Loucy (cell line): ENCODE results near the gene BCL11B.

Source experiments
- H2AFZ ChIP-seq: fragments of 200-600 bp; sonication (generic); 2 replicates; pipeline ENCODE4 v1.6.0; 2016; ENCODE audit warnings: antibody characterized with exemption, mild to moderate bottlenecking, low read length, moderate library complexity
- H3F3A ChIP-seq: fragments of 200-600 bp; 2 replicates; pipeline ENCODE4 v1.6.0; 2016; ENCODE audit warnings: antibody characterized with exemption, low read depth, mild to moderate bottlenecking
- H3K27me3 ChIP-seq: fragments of 200-600 bp; sonication (generic); 2 replicates; pipeline ENCODE4 v1.6.1; 2014; ENCODE audit warnings: low read length, mild to moderate bottlenecking; ENCODE audit not compliant: insufficient read depth, poor library complexity, severe bottlenecking
- H3K36me3 ChIP-seq: fragments of 200-600 bp; sonication (generic); 2 replicates; pipeline ENCODE4 v1.6.1; 2016; ENCODE audit warnings: low read length; ENCODE audit not compliant: insufficient read depth
- H3K4me1 ChIP-seq: fragments of 200-600 bp; sonication (generic); 2 replicates; pipeline ENCODE4 v1.5.1; 2014; ENCODE audit warnings: low read length, mild to moderate bottlenecking; ENCODE audit not compliant: insufficient read depth, poor library complexity, severe bottlenecking
- H3K4me2 ChIP-seq: fragments of 200-600 bp; sonication (generic); 2 replicates; pipeline ENCODE4 v1.6.0; 2014; ENCODE audit warnings: antibody characterized with exemption, low read length, low read depth, mild to moderate bottlenecking; ENCODE audit not compliant: poor library complexity, severe bottlenecking
- H3K4me3 ChIP-seq: fragments of 200-600 bp; sonication (generic); 2 replicates; pipeline ENCODE4 v1.5.1; 2014; ENCODE audit warnings: low read length, mild to moderate bottlenecking, mixed read lengths; ENCODE audit not compliant: poor library complexity, severe bottlenecking
- H3K79me2 ChIP-seq: fragments of 200-600 bp; sonication (generic); 2 replicates; pipeline ENCODE4 v1.6.1; 2014; ENCODE audit warnings: low read length; ENCODE audit not compliant: insufficient read depth
- H3K9ac ChIP-seq: fragments of 200-600 bp; sonication (generic); 2 replicates; pipeline ENCODE4 v1.6.0; 2014; ENCODE audit warnings: mild to moderate bottlenecking, low read depth, low read length, moderate library complexity; ENCODE audit not compliant: poor library complexity, severe bottlenecking
- H3K9me2 ChIP-seq: fragments of 200-600 bp; sonication (generic); replicated peaks from 2 replicates; pipeline ENCODE4 v1.6.1; 2016; ENCODE audit warnings: low read depth, low read length, mixed read lengths
- H3K9me3 ChIP-seq: fragments of 200-600 bp; sonication (generic); 2 replicates; pipeline ENCODE4 v1.6.1; 2014; ENCODE audit warnings: mild to moderate bottlenecking, antibody characterized with exemption, low read length, low read depth; ENCODE audit not compliant: insufficient read depth
- H4K20me1 ChIP-seq: fragments of 200-600 bp; sonication (generic); 2 replicates; pipeline ENCODE4 v1.6.0; 2014; ENCODE audit warnings: antibody characterized with exemption, low read length, mild to moderate bottlenecking; ENCODE audit not compliant: insufficient read depth, poor library complexity, severe bottlenecking
- CTCF ChIP-seq: fragments of 200-600 bp; sonication (generic); conservative IDR thresholded peaks from 2 replicates; pipeline ENCODE4 v1.5.1; 2014; ENCODE audit warnings: mild to moderate bottlenecking, antibody characterized with exemption, low read length
- EZH2phosphoT487 ChIP-seq: fragments of 200-600 bp; IDR thresholded peaks from 2 replicates; pipeline ENCODE4 v1.6.1; 2018; ENCODE audit warnings: antibody characterized with exemption, mild to moderate bottlenecking, moderate library complexity, borderline replicate concordance

The BCL11B gene

GRCh38 chr14:99189201-99189801 lies 82.7 kb downstream of the BCL11B start:
- H3K4me3 ChIP-seq: no peak overlapping the region

GRCh38 chr14:99188731-99189191 lies 83.2 kb downstream of the BCL11B start:
- Histone ChIP-seq H3K4me3 (no peak overlapping the region), H3K9me2 (no peaks in the 10 kb centered on the region), H2AFZ (no peak overlapping the region), H3K9me3 (no peaks in the 10 kb centered on the region), H3K4me1 (no peaks in the 10 kb centered on the region), H3K27me3 (no peaks in the 10 kb centered on the region), H4K20me1 (peaks cover 40% of the 10 kb centered on the region), H3K4me2 (no peak overlapping the region), H3K9ac (no peak overlapping the region), H3F3A (no peaks in the 10 kb centered on the region), H3K79me2 (peaks cover 95% of the 10 kb centered on the region), H3K36me3 (peaks cover 11% of the 10 kb centered on the region; the same call in 1 of the 2 replicates)
- TF ChIP-seq CTCF (no peak), EZH2phosphoT487 (no peak)

More at GRCh38 chr14:99189201-99189801, 82.7 kb downstream of the BCL11B start:
- TF ChIP-seq EZH2phosphoT487 (no peak), CTCF (no peak)
- no peaks in the 10 kb centered on the region for H3K9me3 ChIP-seq
- no peak overlapping the region for H3K9ac ChIP-seq
- H3K27me3 ChIP-seq: no peaks in the 10 kb centered on the region
- H3K36me3 ChIP-seq: peaks cover 13% of the 10 kb centered on the region; the same call in 1 of the 2 replicates
- H3K9me2 ChIP-seq: no peaks in the 10 kb centered on the region
- H3F3A ChIP-seq: no peaks in the 10 kb centered on the region
- H3K4me1 ChIP-seq: no peaks in the 10 kb centered on the region
- H4K20me1 ChIP-seq: peaks cover 39% of the 10 kb centered on the region
- peaks cover 95% of the 10 kb centered on the region for H3K79me2 ChIP-seq
- no peak overlapping the region for H2AFZ ChIP-seq
- H3K4me2 ChIP-seq: no peak overlapping the region

GRCh38 chr14:99187858-99188257 lies 84.1 kb downstream of the BCL11B start:
- Histone ChIP-seq H3K4me1 (no peaks in the 10 kb centered on the region), H3K9me2 (no peaks in the 10 kb centered on the region), H3K9me3 (no peaks in the 10 kb centered on the region), H4K20me1 (peaks cover 37% of the 10 kb centered on the region), H3K4me2 (no peak overlapping the region), H3K36me3 (peaks cover 15% of the 10 kb centered on the region; the same call in 1 of the 2 replicates), H2AFZ (no peak overlapping the region), H3K79me2 (peaks cover 95% of the 10 kb centered on the region), H3K4me3 (no peak overlapping the region), H3K9ac (no peak overlapping the region), H3K27me3 (no peaks in the 10 kb centered on the region), H3F3A (no peaks in the 10 kb centered on the region)
- TF ChIP-seq CTCF: no peak
- no peak for TF ChIP-seq EZH2phosphoT487
